SK-N-SH treated with all-trans-retinoic acid at 6 μM for 48 hours (cell line): ENCODE measurements around the gene CCND1.

Experiments
- ATAC-seq: fragments of 200-7000 bp; cut with Tn5 transposase; 3 replicates; pipeline ENCODE4 v1.9.1; 2020; ENCODE audit warnings: mild to moderate bottlenecking, moderate library complexity
- ARNTL ChIP-seq: fragments of 450-650 bp; formaldehyde crosslinking; IDR thresholded peaks from 2 replicates; pipeline ENCODE4 v1.5.0; 2020; ENCODE audit warnings: low read depth, mild to moderate bottlenecking, moderate library complexity, borderline replicate concordance
- BACH2 ChIP-seq: fragments of 250-450 bp; sonication (Bioruptor Pico); IDR thresholded peaks from 2 replicates; pipeline ENCODE4 v1.9.0; 2021; ENCODE audit warnings: mild to moderate bottlenecking, borderline replicate concordance
- CSDC2 ChIP-seq: fragments of 250-450 bp; sonication (Bioruptor Pico); IDR thresholded peaks from 2 replicates; pipeline ENCODE4 v1.5.0; 2020; ENCODE audit warnings: mild to moderate bottlenecking, moderate library complexity
- ESRRG ChIP-seq: fragments of 250-450 bp; sonication (Bioruptor Pico); IDR thresholded peaks from 2 replicates; pipeline ENCODE4 v1.6.1; 2021; ENCODE audit warnings: mild to moderate bottlenecking
- GLIS3 ChIP-seq: fragments of 250-450 bp; sonication (Bioruptor Pico); IDR thresholded peaks from 2 replicates; pipeline ENCODE4 v1.5.0; 2020; ENCODE audit warnings: mild to moderate bottlenecking, moderate library complexity
- ISL1 ChIP-seq: fragments of 250-450 bp; sonication (Bioruptor Pico); IDR thresholded peaks from 2 replicates; pipeline ENCODE4 v2.1.2; 2022; ENCODE audit warnings: mild to moderate bottlenecking, moderate library complexity
- OSR1 ChIP-seq: fragments of 250-450 bp; sonication (Bioruptor Pico); IDR thresholded peaks from 2 replicates; pipeline ENCODE4 v1.8.0; 2022; ENCODE audit warnings: moderate library complexity, mild to moderate bottlenecking, inconsistent platforms
- PATZ1 ChIP-seq: fragments of 250-450 bp; sonication (Bioruptor Pico); IDR thresholded peaks from 2 replicates; pipeline ENCODE4 v1.8.0; 2020; ENCODE audit warnings: mild to moderate bottlenecking, moderate library complexity, borderline replicate concordance
- PPARA ChIP-seq: fragments of 250-450 bp; sonication (Bioruptor Pico); IDR thresholded peaks from 2 replicates; pipeline ENCODE4 v1.5.0; 2020; ENCODE audit warnings: mild to moderate bottlenecking, borderline replicate concordance
- RARB ChIP-seq: fragments of 250-450 bp; sonication (Bioruptor Pico); IDR thresholded peaks from 2 replicates; pipeline ENCODE4 v1.8.0; 2021; ENCODE audit warnings: mild to moderate bottlenecking, moderate library complexity
- SNAI2 ChIP-seq: fragments of 250-450 bp; sonication (Bioruptor Pico); IDR thresholded peaks from 2 replicates; pipeline ENCODE4 v1.5.0; 2020; ENCODE audit warnings: mild to moderate bottlenecking, moderate library complexity
- TCF4 ChIP-seq: fragments of 250-450 bp; sonication (Bioruptor Pico); IDR thresholded peaks from 2 replicates; pipeline ENCODE4 v1.8.0; 2021; ENCODE audit warnings: mild to moderate bottlenecking, moderate library complexity, borderline replicate concordance
- TOX ChIP-seq: fragments of 250-450 bp; sonication (Bioruptor Pico); IDR thresholded peaks from 2 replicates; pipeline ENCODE4 v1.8.0; 2021; ENCODE audit warnings: mild to moderate bottlenecking, moderate library complexity, borderline replicate concordance
- TSHZ2 ChIP-seq: fragments of 250-450 bp; sonication (Bioruptor Pico); IDR thresholded peaks from 2 replicates; pipeline ENCODE4 v1.5.0; 2020; ENCODE audit warnings: mild to moderate bottlenecking, moderate library complexity
- ZC3H10 ChIP-seq: fragments of 250-450 bp; sonication (Bioruptor Pico); IDR thresholded peaks from 2 replicates; pipeline ENCODE4 v1.5.1; 2021; ENCODE audit warnings: mild to moderate bottlenecking, moderate library complexity
- ZFP3 ChIP-seq: fragments of 250-450 bp; sonication (Bioruptor Pico); IDR thresholded peaks from 2 replicates; pipeline ENCODE4 v1.5.0; 2020; ENCODE audit warnings: mild to moderate bottlenecking, moderate library complexity
- ZFP30 ChIP-seq: fragments of 450-650 bp; formaldehyde crosslinking; IDR thresholded peaks from 2 replicates; pipeline ENCODE4 v1.5.0; 2022; ENCODE audit warnings: mild to moderate bottlenecking, moderate library complexity
- ZNF565 ChIP-seq: fragments of 450-650 bp; formaldehyde crosslinking; conservative IDR thresholded peaks from 2 replicates; pipeline ENCODE4 v1.5.0; 2020; ENCODE audit warnings: low read depth, mild to moderate bottlenecking, moderate library complexity
- ZNF70 ChIP-seq: fragments of 450-650 bp; formaldehyde crosslinking; IDR thresholded peaks from 2 replicates; pipeline ENCODE4 v1.5.0; 2020; ENCODE audit warnings: mild to moderate bottlenecking, moderate library complexity
- ZNF8 ChIP-seq: fragments of 450-650 bp; formaldehyde crosslinking; IDR thresholded peaks from 2 replicates; pipeline ENCODE4 v1.5.0; 2020; ENCODE audit warnings: mild to moderate bottlenecking, moderate library complexity
- TF ChIP-seq, protein P1 (sequence below): fragments of 250-450 bp; sonication (Bioruptor Pico); IDR thresholded peaks from 2 replicates; pipeline ENCODE4 v1.8.0; 2021; ENCODE audit warnings: low read depth, mild to moderate bottlenecking, moderate library complexity, borderline replicate concordance
- TF ChIP-seq, protein P2 (sequence below): fragments of 250-450 bp; sonication (Bioruptor Pico); IDR thresholded peaks from 2 replicates; pipeline ENCODE4 v1.5.1; 2020; ENCODE audit warnings: low read depth, mild to moderate bottlenecking, moderate library complexity

Gene CCND1

GRCh38 chr11:69611548-69612526, 29.1 kb upstream of the CCND1 start:
- no peak for ATAC-seq
- no peak for TF ChIP-seq PPARA (CRISPR knock-in tag)
- TF ChIP-seq ZNF565 (CRISPR knock-in tag) = no peak
- TF ChIP-seq ISL1 (CRISPR knock-in tag) = no peak
- TF ChIP-seq GLIS3 (CRISPR knock-in tag) = no peak
- TF ChIP-seq SNAI2 (CRISPR knock-in tag) = no peak
- TF ChIP-seq PATZ1 (CRISPR knock-in tag) = no peak
- TF ChIP-seq TSHZ2 (CRISPR knock-in tag) = no peak
- no peak for TF ChIP-seq ZFP3 (CRISPR knock-in tag)

GRCh38 chr11:69613594-69613993, 27.4 kb upstream of the CCND1 start:
- no peak for TF ChIP-seq ZFP30
- TF ChIP-seq ARNTL = no peak
- TF ChIP-seq ZNF8 (CRISPR knock-in tag) = no peak
- TF ChIP-seq CSDC2 (CRISPR knock-in tag) = no peak
- TF ChIP-seq TCF4 (CRISPR knock-in tag) = no peak
- no peak for TF ChIP-seq TSHZ2 (CRISPR knock-in tag)
- no peak for TF ChIP-seq TOX (CRISPR knock-in tag)
- TF ChIP-seq SNAI2 (CRISPR knock-in tag) = no peak
- no peak for TF ChIP-seq OSR1
- TF ChIP-seq ESRRG (CRISPR knock-in tag) = no peak
- no peak for TF ChIP-seq ZNF565 (CRISPR knock-in tag)
- no peak for TF ChIP-seq ZC3H10 (CRISPR knock-in tag)
- TF ChIP-seq ZNF70 (CRISPR knock-in tag) = no peak
- TF ChIP-seq, protein P1, sequence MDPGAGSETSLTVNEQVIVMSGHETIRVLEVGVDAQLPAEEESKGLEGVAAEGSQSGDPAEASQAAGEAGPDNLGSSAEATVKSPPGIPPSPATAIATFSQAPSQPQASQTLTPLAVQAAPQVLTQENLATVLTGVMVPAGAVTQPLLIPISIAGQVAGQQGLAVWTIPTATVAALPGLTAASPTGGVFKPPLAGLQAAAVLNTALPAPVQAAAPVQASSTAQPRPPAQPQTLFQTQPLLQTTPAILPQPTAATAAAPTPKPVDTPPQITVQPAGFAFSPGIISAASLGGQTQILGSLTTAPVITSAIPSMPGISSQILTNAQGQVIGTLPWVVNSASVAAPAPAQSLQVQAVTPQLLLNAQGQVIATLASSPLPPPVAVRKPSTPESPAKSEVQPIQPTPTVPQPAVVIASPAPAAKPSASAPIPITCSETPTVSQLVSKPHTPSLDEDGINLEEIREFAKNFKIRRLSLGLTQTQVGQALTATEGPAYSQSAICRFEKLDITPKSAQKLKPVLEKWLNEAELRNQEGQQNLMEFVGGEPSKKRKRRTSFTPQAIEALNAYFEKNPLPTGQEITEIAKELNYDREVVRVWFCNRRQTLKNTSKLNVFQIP = no peak
- TF ChIP-seq, protein P2, sequence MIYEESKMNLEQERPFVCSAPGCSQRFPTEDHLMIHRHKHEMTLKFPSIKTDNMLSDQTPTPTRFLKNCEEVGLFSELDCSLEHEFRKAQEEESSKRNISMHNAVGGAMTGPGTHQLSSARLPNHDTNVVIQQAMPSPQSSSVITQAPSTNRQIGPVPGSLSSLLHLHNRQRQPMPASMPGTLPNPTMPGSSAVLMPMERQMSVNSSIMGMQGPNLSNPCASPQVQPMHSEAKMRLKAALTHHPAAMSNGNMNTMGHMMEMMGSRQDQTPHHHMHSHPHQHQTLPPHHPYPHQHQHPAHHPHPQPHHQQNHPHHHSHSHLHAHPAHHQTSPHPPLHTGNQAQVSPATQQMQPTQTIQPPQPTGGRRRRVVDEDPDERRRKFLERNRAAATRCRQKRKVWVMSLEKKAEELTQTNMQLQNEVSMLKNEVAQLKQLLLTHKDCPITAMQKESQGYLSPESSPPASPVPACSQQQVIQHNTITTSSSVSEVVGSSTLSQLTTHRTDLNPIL (CRISPR knock-in tag) = no peak
- no peak for TF ChIP-seq PPARA (CRISPR knock-in tag)
- no peak for TF ChIP-seq RARB
- no peak for TF ChIP-seq BACH2
- TF ChIP-seq ZFP3 (CRISPR knock-in tag) = no peak
- no peak for TF ChIP-seq PATZ1 (CRISPR knock-in tag)

More at GRCh38 chr11:69613594-69613993, 27.4 kb upstream of the CCND1 start:
- no peak for ATAC-seq
